ENCODE measurements around the gene PTGES2.

DNA sequence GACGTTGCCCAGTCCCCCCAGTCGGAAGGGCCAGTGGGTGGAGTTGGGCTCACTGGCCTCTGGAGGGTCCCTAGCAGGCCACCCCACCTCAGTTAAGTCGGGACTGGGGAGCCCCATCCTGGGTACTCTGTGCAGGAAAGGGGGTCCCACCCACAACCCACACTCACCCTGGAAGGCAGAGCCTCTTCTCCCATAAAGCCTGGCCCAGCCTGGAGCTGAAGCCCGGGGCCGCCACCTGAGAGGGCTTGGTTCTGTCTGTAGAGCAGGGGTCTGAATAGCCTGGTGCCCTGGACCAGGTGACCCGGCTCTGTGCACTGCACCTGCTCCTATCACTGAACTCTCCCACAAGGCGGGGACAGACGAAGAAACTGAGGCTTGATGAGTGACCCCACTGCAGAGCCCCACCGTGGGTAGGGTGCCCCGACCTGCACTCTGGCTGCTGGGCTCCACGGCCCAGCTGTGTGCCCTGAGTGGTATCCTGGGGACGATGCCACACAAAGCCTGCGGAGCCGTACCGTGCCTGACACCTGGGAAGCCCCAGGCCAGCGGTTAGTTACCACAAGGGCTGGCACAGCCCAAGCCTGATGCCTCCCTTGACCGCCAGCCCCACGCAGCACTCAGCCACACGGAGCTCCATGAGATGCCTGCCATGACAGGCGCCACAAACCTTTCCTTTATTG lies 7.3 kb downstream of the PTGES2 start:
- TF ChIP-seq ZNF565 (CRISPR knock-in tag; conservative IDR thresholded peaks at IDR 0.05; ENCODE audit: low read depth), result no peak
- no peak for TF ChIP-seq RARB (CRISPR knock-in tag; IDR thresholded peaks at IDR 0.05)
- TF ChIP-seq, protein P1, sequence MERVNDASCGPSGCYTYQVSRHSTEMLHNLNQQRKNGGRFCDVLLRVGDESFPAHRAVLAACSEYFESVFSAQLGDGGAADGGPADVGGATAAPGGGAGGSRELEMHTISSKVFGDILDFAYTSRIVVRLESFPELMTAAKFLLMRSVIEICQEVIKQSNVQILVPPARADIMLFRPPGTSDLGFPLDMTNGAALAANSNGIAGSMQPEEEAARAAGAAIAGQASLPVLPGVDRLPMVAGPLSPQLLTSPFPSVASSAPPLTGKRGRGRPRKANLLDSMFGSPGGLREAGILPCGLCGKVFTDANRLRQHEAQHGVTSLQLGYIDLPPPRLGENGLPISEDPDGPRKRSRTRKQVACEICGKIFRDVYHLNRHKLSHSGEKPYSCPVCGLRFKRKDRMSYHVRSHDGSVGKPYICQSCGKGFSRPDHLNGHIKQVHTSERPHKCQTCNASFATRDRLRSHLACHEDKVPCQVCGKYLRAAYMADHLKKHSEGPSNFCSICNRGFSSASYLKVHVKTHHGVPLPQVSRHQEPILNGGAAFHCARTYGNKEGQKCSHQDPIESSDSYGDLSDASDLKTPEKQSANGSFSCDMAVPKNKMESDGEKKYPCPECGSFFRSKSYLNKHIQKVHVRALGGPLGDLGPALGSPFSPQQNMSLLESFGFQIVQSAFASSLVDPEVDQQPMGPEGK (CRISPR knock-in tag; IDR thresholded peaks at IDR 0.05; ENCODE audit: borderline replicate concordance), result no peak
- no peak for TF ChIP-seq ZC3H10 (CRISPR knock-in tag; IDR thresholded peaks at IDR 0.05)
- no peak for TF ChIP-seq ZFP30 (CRISPR knock-in tag; IDR thresholded peaks at IDR 0.05)
- no peak for TF ChIP-seq SNAI2 (CRISPR knock-in tag; IDR thresholded peaks at IDR 0.05)
- TF ChIP-seq, protein P2, sequence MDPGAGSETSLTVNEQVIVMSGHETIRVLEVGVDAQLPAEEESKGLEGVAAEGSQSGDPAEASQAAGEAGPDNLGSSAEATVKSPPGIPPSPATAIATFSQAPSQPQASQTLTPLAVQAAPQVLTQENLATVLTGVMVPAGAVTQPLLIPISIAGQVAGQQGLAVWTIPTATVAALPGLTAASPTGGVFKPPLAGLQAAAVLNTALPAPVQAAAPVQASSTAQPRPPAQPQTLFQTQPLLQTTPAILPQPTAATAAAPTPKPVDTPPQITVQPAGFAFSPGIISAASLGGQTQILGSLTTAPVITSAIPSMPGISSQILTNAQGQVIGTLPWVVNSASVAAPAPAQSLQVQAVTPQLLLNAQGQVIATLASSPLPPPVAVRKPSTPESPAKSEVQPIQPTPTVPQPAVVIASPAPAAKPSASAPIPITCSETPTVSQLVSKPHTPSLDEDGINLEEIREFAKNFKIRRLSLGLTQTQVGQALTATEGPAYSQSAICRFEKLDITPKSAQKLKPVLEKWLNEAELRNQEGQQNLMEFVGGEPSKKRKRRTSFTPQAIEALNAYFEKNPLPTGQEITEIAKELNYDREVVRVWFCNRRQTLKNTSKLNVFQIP (CRISPR knock-in tag; IDR thresholded peaks at IDR 0.05; ENCODE audit: borderline replicate concordance, low read depth), result no peak

All from SK-N-SH treated with all-trans-retinoic acid at 6 μM for 48 hours (cell line).